IMR-90 (cell line): ENCODE results near the gene MLH3. TPM values are rescaled to one million over a fixed set of nuclear protein-coding genes. Genes with fewer than 3 reads are reported as not detected.
A peak's percentile ranks its signal among the peaks of the same experiment; 100 is the strongest.

ENCODE experiments used
- ATAC-seq: fragments of 200-7000 bp; cut with Tn5 transposase; 2 replicates; pipeline ENCODE4 v1.9.1; 2020; ENCODE audit warnings: low read depth, mild to moderate bottlenecking, moderate library complexity
- BruUV-seq: library from RNA; stranded (reverse); fragments of 400-500 nt; replicated peaks from 2 replicates; lab custom pipeline; 2021; lab: Mats Ljungman, UMichigan
- CTCF ChIA-PET: fragments of 300-600 bp; formaldehyde crosslinking; extraction: SDS; loops from one replicate; lab custom pipeline; 2021; ENCODE audit warnings: antibody characterized with exemption; lab: Yijun Ruan, JAX
- POLR2A ChIA-PET: fragments of 300-600 bp; sonication (Branson Sonifier 250); formaldehyde crosslinking; loops from one replicate; lab custom pipeline; 2022; ENCODE audit warnings: antibody characterized with exemption; ENCODE audit not compliant: unreplicated experiment; lab: Charles Lee
- DNase-seq: peaks from one replicate; pipeline ENCODE4 v3.0.0; 2013
- H2AFZ ChIP-seq: replicated peaks from 2 replicates; pipeline ENCODE3; 2013; ENCODE audit warnings: low read length, mild to moderate bottlenecking; ENCODE audit not compliant: poor library complexity
- H2AK5ac ChIP-seq: 2 replicates; pipeline ENCODE4 v1.6.1; 2013; ENCODE audit warnings: low read depth, low read length, inconsistent platforms
- H2AK9ac ChIP-seq: replicated peaks from 2 replicates; pipeline ENCODE3; 2013; ENCODE audit warnings: mild to moderate bottlenecking, low read depth, low read length, moderate library complexity; ENCODE audit not compliant: poor library complexity
- H2BK120ac ChIP-seq: 2 replicates; pipeline ENCODE4 v1.6.1; 2013; ENCODE audit warnings: low read depth, low read length, inconsistent platforms
- H2BK15ac ChIP-seq: 3 replicates; pipeline ENCODE4 v1.6.1; 2013; ENCODE audit warnings: low read depth, low read length, inconsistent platforms
- H2BK20ac ChIP-seq: 2 replicates; pipeline ENCODE4 v1.6.1; 2013; ENCODE audit warnings: low read depth, mild to moderate bottlenecking, inconsistent platforms, low read length, moderate library complexity
- H2BK5ac ChIP-seq: 2 replicates; pipeline ENCODE4 v1.6.1; 2013; ENCODE audit warnings: mild to moderate bottlenecking, low read depth, low read length, inconsistent platforms; ENCODE audit not compliant: poor library complexity, severe bottlenecking
- H3K14ac ChIP-seq: replicated peaks from 2 replicates; pipeline ENCODE4 v1.6.1; 2013; ENCODE audit warnings: low read depth, low read length, inconsistent platforms
- H3K18ac ChIP-seq: 2 replicates; pipeline ENCODE4 v1.6.1; 2013; ENCODE audit warnings: low read depth, low read length, control low read depth
- H3K23ac ChIP-seq: 2 replicates; pipeline ENCODE4 v1.6.1; 2013; ENCODE audit warnings: low read depth, low read length, inconsistent platforms
- H3K27ac ChIP-seq: 2 replicates; pipeline ENCODE4 v1.5.1; 2013; ENCODE audit warnings: mild to moderate bottlenecking, control low read depth, low read length; ENCODE audit not compliant: insufficient read depth
- H3K27me3 ChIP-seq: 2 replicates; pipeline ENCODE4 v1.6.1; 2013; ENCODE audit warnings: low read length; ENCODE audit not compliant: control insufficient read depth, insufficient read depth
- H3K36me3 ChIP-seq: 2 replicates; pipeline ENCODE4 v1.6.1; 2013; ENCODE audit warnings: low read length, mixed read lengths; ENCODE audit not compliant: control insufficient read depth, insufficient read depth
- H3K4ac ChIP-seq: 2 replicates; pipeline ENCODE4 v1.6.1; 2013; ENCODE audit warnings: low read depth, low read length, inconsistent platforms
- H3K4me1 ChIP-seq: 2 replicates; pipeline ENCODE4 v1.6.1; 2013; ENCODE audit warnings: low read length, mixed read lengths; ENCODE audit not compliant: control insufficient read depth, insufficient read depth
- H3K4me2 ChIP-seq: 2 replicates; pipeline ENCODE4 v1.6.1; 2013; ENCODE audit warnings: low read depth, mild to moderate bottlenecking, control low read depth, low read length, moderate library complexity
- H3K4me3 ChIP-seq: 2 replicates; pipeline ENCODE4 v1.5.1; 2013; ENCODE audit warnings: low read depth, mild to moderate bottlenecking, control low read depth, low read length, moderate library complexity; ENCODE audit not compliant: insufficient read depth
- H3K56ac ChIP-seq: 2 replicates; pipeline ENCODE4 v1.6.1; 2013; ENCODE audit warnings: low read length, inconsistent platforms; ENCODE audit not compliant: insufficient read depth; ENCODE audit errors: extremely low read depth
- H3K79me1 ChIP-seq, 2 experiments: 2 replicates each; pipeline ENCODE4 v1.6.1; 2013; ENCODE audit warnings: low read length in 2 of 2, inconsistent platforms in 1 of 2, low read depth in 1 of 2
- H3K9ac ChIP-seq: 2 replicates; pipeline ENCODE4 v1.6.1; 2013; ENCODE audit warnings: low read depth, low read length, control low read depth
- H3K9me1 ChIP-seq: 2 replicates; pipeline ENCODE4 v1.6.1; 2013; ENCODE audit warnings: low read length, inconsistent platforms; ENCODE audit not compliant: insufficient read depth
- H3K9me3 ChIP-seq: 2 replicates; pipeline ENCODE4 v1.6.1; 2013; ENCODE audit warnings: low read length; ENCODE audit not compliant: control insufficient read depth, insufficient read depth
- H4K20me1 ChIP-seq: 2 replicates; pipeline ENCODE4 v1.6.1; 2013; ENCODE audit warnings: low read length, inconsistent platforms; ENCODE audit not compliant: insufficient read depth
- H4K5ac ChIP-seq: 2 replicates; pipeline ENCODE4 v1.6.1; 2013; ENCODE audit warnings: mild to moderate bottlenecking, low read depth, low read length, control low read depth
- H4K8ac ChIP-seq, 2 experiments: 2 replicates each; pipeline ENCODE4 v1.6.1; 2013; ENCODE audit warnings: low read depth in 2 of 2, low read length in 2 of 2, control low read depth in 1 of 2, inconsistent platforms in 1 of 2
- H4K91ac ChIP-seq: 2 replicates; pipeline ENCODE4 v1.6.1; 2013; ENCODE audit warnings: low read depth, low read length, inconsistent platforms; ENCODE audit not compliant: insufficient read depth
- BHLHE40 ChIP-seq: fragments of 150-350 bp; IDR thresholded peaks from 2 replicates; pipeline ENCODE4 v1.6.1; 2016; ENCODE audit warnings: mild to moderate bottlenecking, low read depth, low read length
- CEBPB ChIP-seq: IDR thresholded peaks from 2 replicates; pipeline ENCODE4 v1.6.1; 2012; ENCODE audit warnings: low read depth, low read length, improper control_type of control experiment
- CTCF ChIP-seq: conservative IDR thresholded peaks from 2 replicates; pipeline ENCODE4 v1.5.1; 2012; ENCODE audit warnings: mild to moderate bottlenecking, low read depth, low read length, improper control_type of control experiment
- FOS ChIP-seq: fragments of 150-350 bp; IDR thresholded peaks from 2 replicates; pipeline ENCODE4 v1.6.1; 2016; ENCODE audit warnings: low read depth, low read length
- MAFK ChIP-seq: IDR thresholded peaks from 2 replicates; pipeline ENCODE4 v1.6.1; 2012; ENCODE audit warnings: low read depth, low read length, improper control_type of control experiment
- MAZ ChIP-seq: IDR thresholded peaks from 2 replicates; pipeline ENCODE4 v1.6.1; 2012; ENCODE audit warnings: low read depth, mild to moderate bottlenecking, low read length, improper control_type of control experiment, moderate library complexity, borderline replicate concordance
- NFE2L2 ChIP-seq: fragments of 150-350 bp; IDR thresholded peaks from 2 replicates; pipeline ENCODE4 v1.6.1; 2016; ENCODE audit warnings: low read depth, mild to moderate bottlenecking, low read length
- POLR2A ChIP-seq: IDR thresholded peaks from 2 replicates; pipeline ENCODE4 v1.6.1; 2012; ENCODE audit warnings: mild to moderate bottlenecking, low read depth, low read length
- RAD21 ChIP-seq: IDR thresholded peaks from 2 replicates; pipeline ENCODE4 v1.6.1; 2012; ENCODE audit warnings: low read length, improper control_type of control experiment
- RCOR1 ChIP-seq: IDR thresholded peaks from 2 replicates; pipeline ENCODE4 v1.6.1; 2012; ENCODE audit warnings: mild to moderate bottlenecking, low read length, improper control_type of control experiment; ENCODE audit not compliant: insufficient replicate concordance
- RFX5 ChIP-seq: IDR thresholded peaks from 2 replicates; pipeline ENCODE4 v1.8.0; 2012; ENCODE audit warnings: low read depth, mild to moderate bottlenecking, low read length, moderate library complexity
- SMC3 ChIP-seq: fragments of 150-350 bp; IDR thresholded peaks from 2 replicates; pipeline ENCODE4 v1.6.1; 2016; ENCODE audit warnings: low read depth, mild to moderate bottlenecking, antibody characterized with exemption, low read length, moderate library complexity
- USF2 ChIP-seq: fragments of 150-350 bp; IDR thresholded peaks from 2 replicates; pipeline ENCODE4 v1.6.1; 2017; ENCODE audit warnings: mild to moderate bottlenecking, antibody characterized with exemption, low read length, low read depth
- WGBS, 2 experiments: methylation state at CpG; one replicate each; pipeline versions ENCODE4 v1.1.5 to v1.1.7; 2013; ENCODE audit warnings: missing lambda C conversion rate in 2 of 2; ENCODE audit not compliant: insufficient read length in 1 of 2; ENCODE audit errors: extremely low coverage in 2 of 2; 5-methylcytosine and 5-hydroxymethylcytosine counted together
- dilution Hi-C: fragments of 300-500 bp; cut with HindIII; formaldehyde crosslinking; loops from one replicate; pipeline ENCODE4 v1.14.3; 2018; ENCODE audit warnings: low sequenced_read_pairs; ENCODE audit not compliant: unreplicated experiment
- in situ Hi-C: fragments of 300-500 bp; cut with MboI; formaldehyde crosslinking; loops from 3 replicates; pipeline ENCODE4 v1.14.3; 2019; ENCODE audit warnings: low sequenced_read_pairs, inconsistent platforms, mixed read lengths
- intact Hi-C: fragments of 100-400 bp; cut with micrococcal nuclease; formaldehyde crosslinking; loops from 2 replicates; pipeline ENCODE4 v1.10.0; 2022
- polyA plus RNA-seq, 3 experiments: library from polyadenylated mRNA; depleted of rRNA; stranded (reverse); fragments of >200 nt; gene quantifications; 2 replicates each; pipeline ENCODE4 v1.2.3, GENCODE V29; 2012; ENCODE audit warnings: low replicate concordance in 1 of 3
- total RNA-seq: library from RNA; depleted of rRNA; stranded (reverse); fragments of >200 nt; gene quantifications from 2 replicates; pipeline ENCODE4 v1.2.3, GENCODE V29; 2012
- TF ChIP-seq, protein P1 (sequence below): fragments of 150-350 bp; IDR thresholded peaks from 2 replicates; pipeline ENCODE4 v1.6.1; 2016; ENCODE audit warnings: low read depth, mild to moderate bottlenecking, low read length, moderate library complexity, borderline replicate concordance

The MLH3 gene
- total and polyA plus RNA-seq, 2 of the 4 experiments (the other 2 are of a cell fraction) = 5.6 to 14.7 TPM

- H2AK9ac ChIP-seq = peak overlapping the region; percentile 17
- no peak overlapping the region for H3K56ac ChIP-seq
- no peak overlapping the region for H2AFZ ChIP-seq
- H3K23ac ChIP-seq = no peak overlapping the region
- H3K27ac ChIP-seq = no peak overlapping the region
- no peak overlapping the region for H2AK5ac ChIP-seq
- ChIA-PET CTCF (interaction anchor here (0.6 to 1.5 kb wide), 16 partner anchors 19 to 228 kb away, joined by 3 to 7 read pairs (median 3); partner anchors contain the start of genes PGF, PROX2, RPS6KL1 and ZC2HC1C), POLR2A (no interaction called here)
- no peak overlapping the region for H3K9ac ChIP-seq
- H3K4me2 ChIP-seq = no peak overlapping the region
- no peak overlapping the region for H2BK20ac ChIP-seq
- H3K18ac ChIP-seq = no peak overlapping the region
- DNase-seq = peak; percentile 65
- no peak overlapping the region for H2BK15ac ChIP-seq
- H2BK120ac ChIP-seq = no peak overlapping the region
- no peaks in the 10 kb centered on the region for H4K20me1 ChIP-seq
- in situ Hi-C loops = no loop called here
- no peaks in the 10 kb centered on the region for H3K9me3 ChIP-seq
- no TSS peak for BruUV-seq
- H4K91ac ChIP-seq = no peak overlapping the region
- H3K79me1 ChIP-seq = no peaks in the 10 kb centered on the region; a peak in 1 of 4 replicates
- H3K4me1 ChIP-seq = 0 out of 2 replicates have a peak, but pooled peaks cover 3% of the 10 kb centered on the region
- dilution Hi-C loops = no loop called here
- intact Hi-C loops = loop anchor here (1.0 to 2.0 kb wide), 3 partner anchors 142 to 228 kb away; no protein-coding TSS in a partner anchor
- no peaks in the 10 kb centered on the region for H3K9me1 ChIP-seq
- ATAC-seq = peak; percentile 79
- H4K8ac ChIP-seq = no peak overlapping the region
- 80% methylated on average over 1 of the region's 7 CpGs; no CpG with 5 or more reads in 1 of the 2 experiments for WGBS, 2 experiments
- H4K5ac ChIP-seq = no peak overlapping the region
- peaks cover 26% of the 10 kb centered on the region for H3K36me3 ChIP-seq
- H3K4ac ChIP-seq = no peak overlapping the region
- H3K14ac ChIP-seq = no peak overlapping the region
- H3K4me3 ChIP-seq = no peak overlapping the region
- no peak overlapping the region for H2BK5ac ChIP-seq
- no peaks in the 10 kb centered on the region for H3K27me3 ChIP-seq
- TF ChIP-seq RAD21 (peak; percentile 95), SMC3 (peak; percentile 88), CEBPB (no peak), MAZ (no peak), RFX5 (no peak), USF2 (no peak), NFE2L2 (no peak), FOS (no peak), CTCF (peak; percentile 94), MAFK (no peak), RCOR1 (no peak), BHLHE40 (no peak), POLR2A (peak; percentile 56; the same call in 1 of the 2 replicates)
- TF ChIP-seq, protein P1, sequence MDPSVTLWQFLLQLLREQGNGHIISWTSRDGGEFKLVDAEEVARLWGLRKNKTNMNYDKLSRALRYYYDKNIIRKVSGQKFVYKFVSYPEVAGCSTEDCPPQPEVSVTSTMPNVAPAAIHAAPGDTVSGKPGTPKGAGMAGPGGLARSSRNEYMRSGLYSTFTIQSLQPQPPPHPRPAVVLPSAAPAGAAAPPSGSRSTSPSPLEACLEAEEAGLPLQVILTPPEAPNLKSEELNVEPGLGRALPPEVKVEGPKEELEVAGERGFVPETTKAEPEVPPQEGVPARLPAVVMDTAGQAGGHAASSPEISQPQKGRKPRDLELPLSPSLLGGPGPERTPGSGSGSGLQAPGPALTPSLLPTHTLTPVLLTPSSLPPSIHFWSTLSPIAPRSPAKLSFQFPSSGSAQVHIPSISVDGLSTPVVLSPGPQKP = no peak
Observed at GRCh38 chr14:75088566-75089373, 37.5 kb upstream of the MLH3 start.
